Measurements from ENCODE around the gene KCNAB1.

DNA sequence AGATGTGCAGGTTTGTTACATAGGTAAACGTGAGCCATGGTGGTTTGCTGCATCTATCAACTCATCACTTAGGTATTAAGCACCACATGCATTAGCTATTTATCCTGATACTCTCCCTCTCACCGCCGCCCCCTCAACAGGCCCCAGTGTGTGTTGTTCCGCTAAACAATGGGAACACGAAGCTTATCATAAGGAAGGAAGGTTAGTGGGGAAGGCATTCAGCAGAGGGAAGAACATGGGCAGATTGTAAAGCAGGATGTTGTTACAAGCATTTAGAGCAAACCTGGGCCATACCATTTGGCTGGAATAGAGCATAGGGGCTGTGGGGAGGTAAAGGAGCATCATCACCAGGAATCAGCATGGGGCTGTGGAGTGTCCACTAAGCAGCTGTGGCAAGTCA lies 322.7 kb downstream of the KCNAB1 start:
- TF ChIP-seq EZH2phosphoT487 (IDR thresholded peaks at IDR 0.05; ENCODE audit: borderline replicate concordance), result no peak
- TF ChIP-seq, protein P1, sequence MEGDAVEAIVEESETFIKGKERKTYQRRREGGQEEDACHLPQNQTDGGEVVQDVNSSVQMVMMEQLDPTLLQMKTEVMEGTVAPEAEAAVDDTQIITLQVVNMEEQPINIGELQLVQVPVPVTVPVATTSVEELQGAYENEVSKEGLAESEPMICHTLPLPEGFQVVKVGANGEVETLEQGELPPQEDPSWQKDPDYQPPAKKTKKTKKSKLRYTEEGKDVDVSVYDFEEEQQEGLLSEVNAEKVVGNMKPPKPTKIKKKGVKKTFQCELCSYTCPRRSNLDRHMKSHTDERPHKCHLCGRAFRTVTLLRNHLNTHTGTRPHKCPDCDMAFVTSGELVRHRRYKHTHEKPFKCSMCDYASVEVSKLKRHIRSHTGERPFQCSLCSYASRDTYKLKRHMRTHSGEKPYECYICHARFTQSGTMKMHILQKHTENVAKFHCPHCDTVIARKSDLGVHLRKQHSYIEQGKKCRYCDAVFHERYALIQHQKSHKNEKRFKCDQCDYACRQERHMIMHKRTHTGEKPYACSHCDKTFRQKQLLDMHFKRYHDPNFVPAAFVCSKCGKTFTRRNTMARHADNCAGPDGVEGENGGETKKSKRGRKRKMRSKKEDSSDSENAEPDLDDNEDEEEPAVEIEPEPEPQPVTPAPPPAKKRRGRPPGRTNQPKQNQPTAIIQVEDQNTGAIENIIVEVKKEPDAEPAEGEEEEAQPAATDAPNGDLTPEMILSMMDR (conservative IDR thresholded peaks at IDR 0.05; ENCODE audit: low read length), result no peak

Data from Loucy (cell line).